Measurements from ENCODE around the gene TRIM40.

TRIM40 gene

DNA sequence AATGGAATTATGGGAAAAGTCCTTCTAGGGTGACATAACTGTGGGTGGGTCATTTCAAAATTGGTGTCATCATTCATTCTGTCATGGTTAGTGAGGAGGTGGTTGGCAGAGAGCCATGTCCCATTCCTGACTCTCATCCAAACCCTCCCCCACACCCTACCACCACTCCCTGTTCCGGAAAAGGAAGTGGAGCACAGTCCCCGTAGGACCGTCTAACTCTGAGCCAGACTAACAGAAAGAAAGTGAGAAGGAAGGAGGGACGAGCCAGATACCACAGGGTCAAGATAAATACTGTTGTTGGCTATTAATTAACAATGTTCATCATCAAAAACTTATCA is 20.3 kb downstream of the TRIM40 start:
- Histone ChIP-seq H2AFZ (ENCODE audit: low read length) (no peak overlapping the region), H3F3A (ENCODE audit: insufficient read depth, low read length) (peaks cover 4% of the 10 kb centered on the region; the same call in 1 of the 2 replicates), H3K27ac (ENCODE audit: low read length) (no peak overlapping the region), H3K9me2 (replicated peaks; ENCODE audit: insufficient read depth, low read length) (no peaks in the 10 kb centered on the region), H3K4me2 (ENCODE audit: low read depth, low read length) (no peak overlapping the region), H3K36me3 (replicated peaks; ENCODE audit: insufficient read depth, low read length) (no peaks in the 10 kb centered on the region), H3K4me3 (ENCODE audit: low read length) (no peak overlapping the region), H3K9me3 (replicated peaks; ENCODE audit: insufficient read depth, low read length) (no peaks in the 10 kb centered on the region), H3K27me3 (replicated peaks; ENCODE audit: insufficient read depth, low read length) (0 out of 2 replicates have a peak, but pooled peaks cover 12% of the 10 kb centered on the region), H4K20me1 (ENCODE audit: insufficient read depth, low read length) (no peaks in the 10 kb centered on the region), H3K79me2 (ENCODE audit: low read length) (no peaks in the 10 kb centered on the region), H3K9ac (ENCODE audit: low read length) (no peak overlapping the region), H3K4me1 (ENCODE audit: low read length) (peaks cover 5% of the 10 kb centered on the region; the same call in 1 of the 2 replicates)
- TF ChIP-seq EZH2phosphoT487 (IDR thresholded peaks at IDR 0.05; ENCODE audit: low read length) (no peak), EZH2 (optimal IDR thresholded peaks at IDR 0.05; ENCODE audit: low read depth, low read length) (no peak)
- TF ChIP-seq, protein P1, sequence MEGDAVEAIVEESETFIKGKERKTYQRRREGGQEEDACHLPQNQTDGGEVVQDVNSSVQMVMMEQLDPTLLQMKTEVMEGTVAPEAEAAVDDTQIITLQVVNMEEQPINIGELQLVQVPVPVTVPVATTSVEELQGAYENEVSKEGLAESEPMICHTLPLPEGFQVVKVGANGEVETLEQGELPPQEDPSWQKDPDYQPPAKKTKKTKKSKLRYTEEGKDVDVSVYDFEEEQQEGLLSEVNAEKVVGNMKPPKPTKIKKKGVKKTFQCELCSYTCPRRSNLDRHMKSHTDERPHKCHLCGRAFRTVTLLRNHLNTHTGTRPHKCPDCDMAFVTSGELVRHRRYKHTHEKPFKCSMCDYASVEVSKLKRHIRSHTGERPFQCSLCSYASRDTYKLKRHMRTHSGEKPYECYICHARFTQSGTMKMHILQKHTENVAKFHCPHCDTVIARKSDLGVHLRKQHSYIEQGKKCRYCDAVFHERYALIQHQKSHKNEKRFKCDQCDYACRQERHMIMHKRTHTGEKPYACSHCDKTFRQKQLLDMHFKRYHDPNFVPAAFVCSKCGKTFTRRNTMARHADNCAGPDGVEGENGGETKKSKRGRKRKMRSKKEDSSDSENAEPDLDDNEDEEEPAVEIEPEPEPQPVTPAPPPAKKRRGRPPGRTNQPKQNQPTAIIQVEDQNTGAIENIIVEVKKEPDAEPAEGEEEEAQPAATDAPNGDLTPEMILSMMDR (IDR thresholded peaks at IDR 0.05; ENCODE audit: low read length), result no peak
- no peak for DNase-seq

DNA sequence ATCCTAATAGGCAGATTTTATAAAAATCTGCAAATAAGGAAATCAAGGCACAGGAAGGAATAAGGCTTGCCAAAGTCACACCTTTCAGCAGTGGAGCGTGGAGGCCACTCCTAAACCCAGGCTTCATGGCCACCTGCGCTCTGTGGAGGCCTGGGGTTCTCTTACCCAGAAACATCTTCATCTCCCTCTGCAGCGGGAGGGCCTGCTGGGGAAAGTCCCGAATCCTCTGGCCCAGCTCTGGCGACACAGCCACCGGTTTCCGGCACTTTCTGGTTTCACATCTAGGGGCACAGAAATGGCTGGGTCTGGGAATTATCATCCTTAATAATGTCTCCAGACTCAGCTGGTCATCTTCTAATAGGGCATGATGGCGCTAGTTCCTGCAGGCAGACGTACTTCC is 20.8 kb downstream of the TRIM40 start:
- H3K27ac ChIP-seq (ENCODE audit: low read length), result no peak overlapping the region
- no peak for DNase-seq
- TF ChIP-seq, protein P1 (IDR thresholded peaks at IDR 0.05; ENCODE audit: low read length), result no peak
- TF ChIP-seq EZH2 (optimal IDR thresholded peaks at IDR 0.05; ENCODE audit: low read depth, low read length) (no peak), EZH2phosphoT487 (IDR thresholded peaks at IDR 0.05; ENCODE audit: low read length) (no peak)
- H3K4me3 ChIP-seq (ENCODE audit: low read length), result no peak overlapping the region
- H3K4me1 ChIP-seq (ENCODE audit: low read length), result peaks cover 5% of the 10 kb centered on the region; the same call in 1 of the 2 replicates
- H3K4me2 ChIP-seq (ENCODE audit: low read depth, low read length), result no peak overlapping the region
- H3K27me3 ChIP-seq (replicated peaks; ENCODE audit: insufficient read depth, low read length), result 0 out of 2 replicates have a peak, but pooled peaks cover 12% of the 10 kb centered on the region
- no peaks in the 10 kb centered on the region for H3K79me2 ChIP-seq (ENCODE audit: low read length)
- H3K9ac ChIP-seq (ENCODE audit: low read length), result no peak overlapping the region
- H3K9me2 ChIP-seq (replicated peaks; ENCODE audit: insufficient read depth, low read length), result no peaks in the 10 kb centered on the region
- no peaks in the 10 kb centered on the region for H4K20me1 ChIP-seq (ENCODE audit: insufficient read depth, low read length)
- no peaks in the 10 kb centered on the region for H3K9me3 ChIP-seq (replicated peaks; ENCODE audit: insufficient read depth, low read length)
- H2AFZ ChIP-seq (ENCODE audit: low read length), result no peak overlapping the region
- peaks cover 4% of the 10 kb centered on the region; the same call in 1 of the 2 replicates for H3F3A ChIP-seq (ENCODE audit: insufficient read depth, low read length)
- no peaks in the 10 kb centered on the region for H3K36me3 ChIP-seq (replicated peaks; ENCODE audit: insufficient read depth, low read length)

- H3K79me2 ChIP-seq (ENCODE audit: low read length), result no peaks in the 10 kb centered on the region
- TF ChIP-seq EZH2phosphoT487 (IDR thresholded peaks at IDR 0.05; ENCODE audit: low read length) (no peak), EZH2 (optimal IDR thresholded peaks at IDR 0.05; ENCODE audit: low read depth, low read length) (no peak)
- TF ChIP-seq, protein P1 (IDR thresholded peaks at IDR 0.05; ENCODE audit: low read length), result no peak
- H3K27ac ChIP-seq (ENCODE audit: low read length), result no peak overlapping the region
- H3K4me1 ChIP-seq (ENCODE audit: low read length), result peaks cover 5% of the 10 kb centered on the region; the same call in 1 of the 2 replicates
- H3K27me3 ChIP-seq (replicated peaks; ENCODE audit: insufficient read depth, low read length), result 0 out of 2 replicates have a peak, but pooled peaks cover 12% of the 10 kb centered on the region
- H3K4me2 ChIP-seq (ENCODE audit: low read depth, low read length), result no peak overlapping the region
- H3K4me3 ChIP-seq (ENCODE audit: low read length), result no peak overlapping the region
- H3K9ac ChIP-seq (ENCODE audit: low read length), result no peak overlapping the region
- H3K9me2 ChIP-seq (replicated peaks; ENCODE audit: insufficient read depth, low read length), result no peaks in the 10 kb centered on the region
- H4K20me1 ChIP-seq (ENCODE audit: insufficient read depth, low read length), result no peaks in the 10 kb centered on the region
- H3K9me3 ChIP-seq (replicated peaks; ENCODE audit: insufficient read depth, low read length), result no peaks in the 10 kb centered on the region
- DNase-seq, result no peak
- H2AFZ ChIP-seq (ENCODE audit: low read length), result no peak overlapping the region
- no peaks in the 10 kb centered on the region for H3K36me3 ChIP-seq (replicated peaks; ENCODE audit: insufficient read depth, low read length)
- H3F3A ChIP-seq (ENCODE audit: insufficient read depth, low read length), result peaks cover 4% of the 10 kb centered on the region; the same call in 1 of the 2 replicates
Measured at GRCh38 chr6:30157581-30157980, 21.6 kb downstream of the TRIM40 start.

All from MM.1S (cell line).